Stimulated activated CD8-positive, alpha-beta memory T cell treated with anti-CD3 and anti-CD28 coated beads, Interleukin-2, amount 100 ng/mL, for 48 hours (primary cell): Measurements from ENCODE around the gene ESR2.
"Not testable (repeated sequence)": the region's sequence is repeated elsewhere in the genome, so short reads cannot be mapped to it uniquely, and the experiment has no call there.

Experiments used
- DNase-seq, 2 donors: peaks; one replicate each; pipeline ENCODE4 v3.0.0-alpha.2; 2020; ENCODE audit warnings: low read depth in 2 of 2

The ESR2 gene

DNA sequence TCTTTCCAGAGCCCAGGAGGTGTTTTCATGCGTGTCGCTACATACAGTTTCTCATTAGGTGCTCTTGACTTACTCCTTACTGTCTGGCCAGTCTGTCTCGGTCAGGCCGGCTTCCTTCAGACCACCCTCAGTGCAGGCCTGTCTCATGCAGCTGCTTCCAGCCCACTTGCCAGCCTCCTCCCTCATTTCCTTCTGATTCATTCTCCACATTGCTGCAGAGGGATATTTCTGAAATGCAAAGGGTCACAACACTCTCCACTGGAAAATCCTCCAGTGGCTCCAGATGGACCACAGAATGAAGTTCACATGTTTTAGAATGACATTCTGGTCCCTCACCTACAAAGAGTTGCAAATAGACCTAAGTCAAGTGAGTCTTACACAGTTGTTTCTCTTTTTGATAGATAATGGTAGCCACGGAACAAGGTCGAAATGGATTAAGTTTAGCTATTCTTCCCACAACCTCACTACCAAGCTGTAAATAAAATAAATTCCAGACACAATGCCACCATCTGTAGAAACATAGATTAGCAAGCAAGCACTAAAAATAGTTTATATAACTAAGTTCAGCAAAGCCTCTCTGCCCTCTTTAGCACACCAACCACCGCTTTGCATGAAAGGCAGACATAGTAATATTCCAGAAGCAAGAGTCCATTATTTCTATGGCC is 146.9 kb downstream of the ESR2 start:
- DNase-seq, result no peak

DNA sequence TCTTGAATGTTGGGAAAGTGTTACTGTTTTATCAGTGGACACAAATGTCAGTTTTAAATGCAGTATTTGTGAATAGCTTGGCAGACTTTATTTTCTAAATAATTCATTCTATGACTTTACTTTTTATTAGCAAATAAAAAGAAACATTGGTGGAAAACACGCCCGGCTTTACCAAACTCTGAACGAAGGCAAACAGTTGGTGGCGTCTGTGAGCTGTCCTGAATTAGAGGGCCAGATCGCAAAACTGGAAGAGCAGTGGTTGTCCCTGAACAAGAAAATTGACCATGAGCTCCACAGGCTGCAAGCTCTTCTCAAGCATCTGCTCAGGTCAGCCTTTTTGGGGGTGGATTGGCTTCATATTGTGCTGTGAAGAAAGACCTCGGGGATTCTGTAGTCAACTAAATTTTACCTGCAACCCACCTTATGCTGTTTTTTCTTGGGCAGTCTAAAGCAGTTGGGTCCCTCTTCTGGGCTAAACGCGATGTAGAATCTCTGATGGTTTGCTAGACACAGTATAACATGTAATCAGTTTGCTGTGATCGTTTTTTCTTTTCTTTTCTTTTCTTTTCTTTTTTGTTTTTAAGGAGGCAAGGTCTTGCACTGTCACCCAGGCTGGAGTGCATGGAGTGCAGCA is 156.4 kb downstream of the ESR2 start:
- DNase-seq, result no peak

DNA sequence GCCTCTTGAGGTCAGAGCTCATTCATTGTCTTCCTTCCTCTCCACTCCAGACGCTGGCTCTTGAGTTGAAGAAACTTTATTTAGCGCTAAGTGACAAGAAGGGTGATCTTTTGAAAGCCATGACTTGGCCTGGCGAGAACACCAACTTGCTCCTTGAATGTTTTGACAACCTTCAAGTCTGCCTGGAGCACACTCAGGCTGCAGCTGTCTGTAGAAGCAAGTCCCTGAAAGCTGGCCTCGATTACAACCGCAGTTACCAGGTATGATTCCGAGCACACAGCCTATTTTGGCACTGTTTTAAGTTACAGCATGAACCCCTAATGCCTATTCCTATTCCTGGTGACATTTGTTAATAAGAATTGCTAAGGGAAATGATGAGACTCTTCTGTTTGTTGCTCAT is 167.6 kb downstream of the ESR2 start:
- no peak for DNase-seq

DNA sequence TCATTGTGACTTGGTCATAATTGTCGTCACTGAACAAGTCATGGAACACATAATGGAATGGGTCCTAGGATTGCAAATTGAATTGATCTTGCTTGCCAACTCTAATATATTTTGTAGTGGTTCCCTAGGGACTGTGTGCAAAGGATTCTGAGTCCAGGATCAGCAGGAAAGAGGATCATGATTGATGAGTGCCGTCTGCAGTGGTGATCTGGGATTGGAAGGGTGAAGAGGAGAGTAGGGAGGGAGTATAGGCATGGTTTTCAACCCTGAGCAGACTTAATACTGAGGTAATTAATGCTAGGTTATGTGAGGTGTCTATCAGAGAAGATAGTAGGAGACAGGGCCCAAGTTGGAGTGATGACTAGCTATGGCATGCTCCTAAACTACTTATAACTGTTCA is 168.9 kb downstream of the ESR2 start:
- DNase-seq, result no peak

DNA sequence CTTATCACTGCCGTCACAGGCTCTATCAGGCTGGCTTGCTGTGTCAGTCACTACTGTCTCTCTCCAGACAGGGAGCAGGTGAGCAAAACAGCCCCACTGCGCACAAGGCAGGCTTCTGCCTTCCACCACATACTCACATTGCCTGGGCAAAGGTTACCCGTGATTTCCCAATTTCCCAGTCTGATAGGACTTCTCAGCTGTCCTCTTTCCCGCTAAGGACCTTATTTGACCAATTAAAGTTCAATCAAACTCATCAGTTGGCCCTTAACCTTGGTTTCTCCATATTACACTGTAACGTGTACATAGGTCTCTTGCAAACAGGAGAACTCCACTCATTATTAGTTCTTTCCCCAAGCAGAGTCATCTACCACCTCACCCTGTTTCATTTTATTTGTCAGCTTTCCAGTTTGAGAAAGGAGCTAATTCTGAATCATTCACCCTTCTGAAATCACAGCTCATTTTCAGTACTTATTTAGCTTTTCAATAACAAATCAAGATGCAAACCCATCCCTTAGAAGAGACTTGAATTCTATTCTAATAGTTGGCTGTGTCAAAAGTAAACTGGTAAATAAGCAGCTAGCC is 170.8 kb downstream of the ESR2 start:
- DNase-seq, result no peak

DNA sequence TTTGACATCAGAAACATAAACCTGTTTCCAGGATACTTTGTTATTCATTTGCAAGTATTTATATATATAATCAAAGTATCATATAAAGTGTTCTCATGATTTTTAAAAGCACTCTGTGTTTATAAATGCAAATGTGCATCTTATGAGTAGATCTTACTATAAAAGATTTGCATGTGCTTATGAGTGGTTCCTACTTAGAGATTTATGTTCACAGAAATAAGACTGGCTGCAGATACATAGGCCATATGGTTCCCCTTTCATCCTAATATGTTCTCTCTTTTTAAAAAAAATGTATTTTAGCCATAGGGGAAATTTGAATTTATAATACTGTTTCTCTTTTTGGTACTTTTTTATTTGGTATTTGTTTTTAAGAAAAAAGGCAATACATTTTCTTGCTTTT is 174.2 kb downstream of the ESR2 start:
- no peak for DNase-seq

DNA sequence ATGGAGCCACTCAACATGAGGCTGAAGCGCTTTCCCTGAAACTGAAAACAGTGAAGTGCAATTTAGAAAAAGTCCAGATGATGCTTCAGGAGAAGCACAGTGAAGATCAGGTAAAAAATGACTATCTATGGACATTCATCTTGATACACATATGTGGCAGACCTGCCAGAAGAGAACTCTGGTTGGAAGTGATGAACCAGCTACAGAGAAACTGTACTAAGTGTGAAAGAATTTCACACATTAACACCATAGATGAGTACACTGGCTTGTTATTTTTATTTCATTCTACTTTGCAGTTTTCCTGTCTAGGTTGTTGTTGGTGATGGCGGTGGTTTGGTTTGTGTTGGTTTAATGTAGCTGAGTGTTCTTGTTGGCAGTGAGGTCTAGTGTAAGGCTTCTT is 174.7 kb downstream of the ESR2 start:
- no peak for DNase-seq

DNA sequence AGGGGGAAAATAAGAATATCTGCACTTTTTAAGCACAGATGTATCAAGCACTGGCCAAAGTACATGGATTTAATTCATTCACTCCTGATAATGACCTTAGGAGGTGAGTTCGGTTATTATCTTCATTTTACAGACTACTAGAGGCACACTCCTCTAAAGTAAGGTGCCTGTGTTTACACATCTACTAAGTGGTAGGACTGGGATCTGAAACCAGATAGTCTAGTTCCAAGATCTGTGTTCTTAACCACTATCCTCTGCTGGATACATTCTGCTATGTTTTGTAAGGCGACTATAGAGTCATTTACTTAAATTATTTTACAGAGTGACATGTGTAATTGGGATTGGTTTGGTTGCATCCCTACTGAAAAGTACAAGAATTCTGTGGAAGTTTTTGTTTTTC is 175.3 kb downstream of the ESR2 start:
- DNase-seq, result no peak

DNA sequence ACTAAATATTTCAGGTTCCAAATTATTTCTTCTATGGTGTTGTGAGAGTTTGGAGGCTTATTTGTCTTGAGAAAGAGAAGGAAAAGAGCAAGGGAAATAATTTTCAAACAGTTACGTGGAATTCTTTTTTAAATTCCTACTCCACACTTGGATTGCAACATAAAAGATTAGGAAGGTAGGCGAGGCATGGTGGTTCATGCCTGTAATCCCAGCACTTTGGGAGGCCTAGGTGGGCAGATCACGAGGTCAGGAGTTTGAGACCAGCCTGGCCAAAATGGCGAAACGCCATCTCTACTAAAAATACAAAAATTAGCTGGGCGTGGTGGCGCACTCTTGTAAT is 175.8 kb downstream of the ESR2 start:
- not testable (repeated sequence) for DNase-seq

DNA sequence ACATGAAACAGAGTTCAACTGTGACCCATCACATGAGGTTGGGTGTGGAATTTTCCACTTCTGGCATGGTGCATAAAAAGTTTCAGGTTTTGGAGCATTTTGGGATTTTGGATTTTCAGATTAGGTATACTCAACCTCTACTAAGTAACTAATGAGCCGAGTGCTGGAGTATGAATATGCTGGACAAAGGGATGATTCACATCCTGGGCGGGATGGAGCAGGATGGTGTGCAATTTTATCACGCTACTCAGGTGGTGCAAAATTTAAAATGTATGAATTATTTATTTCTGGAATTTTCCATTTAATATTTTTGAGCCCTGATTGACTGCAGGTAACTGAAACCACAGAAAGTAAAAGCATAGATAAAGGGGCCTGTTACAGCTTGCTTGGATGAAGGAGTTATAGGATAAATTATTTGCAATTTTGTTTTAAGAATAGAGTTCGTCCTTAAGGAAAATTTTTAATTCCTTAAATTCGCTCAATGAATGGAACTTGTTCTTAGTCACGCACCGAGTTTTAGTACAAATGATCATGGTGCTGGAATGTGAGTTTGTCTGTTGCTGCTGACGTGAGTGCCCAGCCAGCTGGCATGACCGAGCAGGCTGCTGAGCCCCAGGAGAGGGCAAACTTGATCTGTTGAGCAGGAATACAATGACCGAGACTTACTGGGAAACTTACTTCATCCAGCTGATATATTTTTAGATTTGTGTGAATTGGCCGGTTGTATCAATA is 176.3 kb downstream of the ESR2 start:
- DNase-seq, result no peak

DNA sequence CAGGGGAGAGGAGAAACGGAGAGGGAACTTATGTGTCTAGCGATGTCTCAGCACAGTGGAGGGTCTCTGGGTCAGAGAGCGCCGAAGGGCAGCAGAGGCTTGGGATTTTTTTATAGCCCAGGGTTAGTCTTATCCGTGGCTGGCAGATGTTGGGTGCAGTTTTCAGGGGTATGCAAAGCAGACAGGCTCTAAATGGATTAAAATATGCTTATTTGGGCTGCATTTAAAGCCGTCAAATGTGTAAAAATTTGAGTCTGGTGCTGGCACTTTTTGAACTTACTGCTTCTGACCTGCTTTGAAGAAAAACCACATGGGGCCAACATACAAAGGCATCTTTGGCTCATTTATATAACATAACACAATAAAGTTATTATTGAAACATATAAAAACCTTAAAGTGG is 178.8 kb downstream of the ESR2 start:
- DNase-seq, result no peak

DNA sequence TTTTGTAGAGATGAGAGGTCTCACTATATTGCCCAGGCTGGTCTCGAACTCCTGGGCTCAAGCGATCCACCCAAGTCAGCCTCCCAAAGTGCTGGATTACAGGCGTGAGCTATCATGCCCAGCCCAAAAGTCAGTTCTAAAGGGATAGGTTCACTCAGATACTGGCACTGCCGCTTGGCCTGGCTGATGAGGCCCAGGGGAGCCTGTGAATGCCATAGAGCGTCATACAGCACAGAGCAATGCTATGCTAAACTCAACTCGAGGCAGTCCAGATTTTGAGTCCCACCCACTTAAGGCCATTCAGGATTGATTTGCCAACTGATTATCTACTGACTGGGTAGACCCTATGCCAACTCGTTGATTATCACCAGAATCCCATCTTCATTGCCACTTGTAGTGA is 179.4 kb downstream of the ESR2 start:
- DNase-seq, result no peak

DNA sequence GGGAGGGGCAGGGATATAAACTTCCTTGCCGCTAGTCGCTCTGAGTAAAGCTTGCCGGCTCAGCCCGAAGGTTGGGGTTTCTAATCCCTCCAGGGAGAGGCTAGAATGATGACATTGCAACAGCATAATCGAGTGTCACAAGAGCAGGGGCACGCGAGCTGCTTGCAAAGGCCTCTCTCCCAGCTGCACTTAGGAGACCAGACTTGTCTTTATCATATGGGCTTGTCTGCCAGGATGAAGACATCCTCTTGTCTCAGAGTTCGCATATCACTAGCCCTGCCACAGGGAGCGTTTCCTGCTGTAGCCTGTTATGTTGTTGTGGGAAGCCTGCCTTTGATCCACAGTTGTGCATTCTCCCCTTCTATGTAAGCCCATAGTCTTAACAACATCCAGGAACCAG is 180.0 kb downstream of the ESR2 start:
- DNase-seq, result no peak

DNA sequence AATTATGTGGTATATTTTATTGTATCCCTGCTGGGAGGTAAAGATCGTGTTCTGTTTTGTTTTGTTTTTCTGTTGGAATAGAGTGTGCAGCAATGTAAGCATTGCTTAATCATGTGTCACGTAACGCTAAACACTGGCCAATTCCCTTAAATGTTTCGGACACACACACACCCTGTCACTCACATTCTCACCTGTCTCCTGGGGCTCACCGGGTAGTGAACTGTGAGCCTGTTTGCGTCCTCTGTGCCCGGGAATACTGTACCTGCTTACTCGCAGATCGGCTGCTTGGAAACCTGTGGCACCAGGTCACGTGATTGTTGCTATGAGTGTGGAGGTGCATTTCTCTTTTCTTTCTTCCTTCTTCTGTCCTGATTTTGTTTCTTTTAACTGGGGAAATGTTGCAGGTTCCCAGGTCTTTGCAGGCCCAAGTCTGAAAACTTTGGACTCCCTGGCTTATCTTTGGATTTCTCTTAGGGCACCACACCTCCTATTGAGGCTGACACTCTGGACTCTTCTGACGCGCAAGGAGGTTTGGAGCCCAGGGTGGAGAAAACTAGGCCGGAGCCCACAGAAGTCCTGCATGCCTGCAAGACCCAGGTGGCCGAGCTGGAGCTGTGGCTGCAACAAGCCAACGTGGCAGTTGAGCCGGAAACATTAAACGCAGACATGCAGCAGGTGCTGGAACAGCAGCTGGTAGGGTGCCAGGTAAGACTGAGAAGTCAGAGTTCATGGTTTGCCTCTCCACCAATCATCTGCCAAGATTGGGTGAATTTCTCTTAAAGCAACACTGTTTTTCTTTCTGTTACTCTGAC is 181.1 kb downstream of the ESR2 start:
- DNase-seq, result no peak

DNA sequence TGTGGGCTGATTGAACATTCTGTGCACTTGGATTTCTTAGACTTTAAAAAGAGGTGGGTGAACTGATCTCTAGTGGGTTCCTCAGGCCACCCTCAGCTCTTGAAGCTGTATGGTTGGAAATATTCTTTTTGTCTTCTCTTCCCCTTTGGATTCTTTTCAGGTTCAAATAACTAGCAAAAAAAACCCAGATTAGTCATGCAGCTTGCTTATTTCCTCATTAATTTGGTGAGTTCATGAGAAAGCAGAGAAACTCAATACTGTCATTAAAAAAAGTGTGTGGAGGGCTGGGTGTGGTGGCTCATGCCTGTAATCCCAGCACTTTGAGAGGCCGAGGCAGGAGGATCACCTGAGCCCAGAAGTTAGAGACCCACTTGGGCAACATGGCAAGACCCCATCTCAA is 183.4 kb downstream of the ESR2 start:
- DNase-seq, result no peak

DNA sequence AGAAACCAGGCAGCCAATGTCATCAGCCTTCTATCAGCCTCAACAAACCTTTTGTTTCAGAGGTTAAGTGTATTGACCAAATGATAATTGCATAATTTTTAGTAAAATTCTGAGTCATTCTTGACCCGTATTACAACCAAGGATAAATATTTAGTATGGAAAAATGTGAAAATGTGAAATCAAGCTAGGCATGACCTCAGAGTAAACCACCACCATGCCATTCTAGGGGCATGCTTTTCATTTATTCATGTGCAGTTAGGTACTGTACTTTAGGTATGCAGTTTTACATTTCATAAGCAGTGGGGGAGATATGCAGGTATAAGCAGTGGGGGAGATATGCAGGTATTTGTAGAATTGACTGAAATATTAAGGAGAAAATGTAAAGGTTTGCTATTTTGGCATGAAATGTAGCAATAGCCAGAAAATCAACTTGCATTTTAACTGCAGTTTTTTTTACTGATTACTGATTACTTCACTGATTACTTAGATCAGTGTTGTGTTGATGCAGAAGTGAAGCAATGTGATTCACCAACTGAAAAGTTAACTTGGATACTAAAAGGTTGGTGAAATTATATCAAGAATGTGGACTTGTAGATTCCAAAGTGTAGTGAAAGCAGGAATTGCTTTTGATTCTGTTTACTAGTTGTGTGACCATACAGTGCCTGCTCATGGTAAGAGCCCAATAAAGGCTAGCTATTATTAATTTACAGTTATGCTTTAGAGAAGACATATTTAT is 184.2 kb downstream of the ESR2 start:
- no peak for DNase-seq

DNA sequence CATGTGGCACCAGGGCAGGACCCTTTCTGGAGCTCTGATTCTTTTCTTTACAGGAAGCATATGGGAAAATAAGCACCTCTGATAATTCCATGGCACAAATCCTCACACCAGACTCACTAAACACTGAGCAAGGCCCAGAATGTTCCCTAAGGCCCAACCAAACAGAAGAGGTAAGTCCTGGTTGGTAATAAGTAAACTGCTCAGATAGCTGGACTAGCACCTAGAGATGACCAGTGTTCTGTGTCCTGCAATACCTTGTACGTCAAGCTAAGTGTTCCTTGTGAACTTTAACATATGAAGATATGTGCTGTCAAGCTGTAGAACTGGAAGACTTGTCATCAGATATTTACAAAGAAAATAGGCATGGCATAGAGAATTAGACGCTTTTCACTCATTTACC is 186.7 kb downstream of the ESR2 start:
- DNase-seq, result no peak

DNA sequence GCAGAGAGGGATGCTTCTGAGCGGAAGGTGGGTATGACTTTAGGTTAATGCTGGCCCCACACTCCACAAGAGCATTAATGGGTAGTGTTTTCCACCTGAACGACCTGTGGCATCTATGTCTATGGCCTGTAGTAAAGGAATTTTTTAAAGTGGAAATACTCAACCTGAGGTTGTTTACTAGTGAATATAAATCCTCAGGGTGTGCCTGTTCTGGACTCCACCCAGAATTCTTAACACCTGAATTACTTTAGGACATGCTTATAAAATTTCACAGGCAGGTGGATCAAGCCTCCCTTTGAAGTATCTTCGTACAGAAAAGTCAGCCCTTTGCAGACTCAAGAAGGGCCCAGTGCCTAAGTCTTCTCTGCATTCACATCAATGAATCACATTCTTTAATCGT is 196.1 kb downstream of the ESR2 start:
- DNase-seq, result no peak

DNA sequence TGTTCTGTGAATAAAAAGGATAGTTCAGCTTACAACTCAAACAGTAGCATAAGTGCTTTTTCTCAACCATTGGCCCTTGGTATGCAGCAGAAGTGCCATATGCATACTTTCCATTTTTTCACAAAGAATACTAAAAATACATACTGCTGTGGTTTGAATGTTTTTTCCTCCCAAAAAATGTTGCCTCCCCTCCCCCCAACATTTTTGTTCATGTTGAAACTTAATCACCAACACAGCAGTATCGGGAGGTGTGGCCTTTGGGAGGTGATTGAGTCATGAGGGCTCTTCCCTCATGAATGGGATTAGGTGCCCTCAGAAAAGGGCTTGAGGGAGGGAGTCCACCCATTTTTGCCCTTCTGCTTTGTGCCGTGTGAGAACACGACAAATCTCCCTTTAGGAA is 198.6 kb downstream of the ESR2 start:
- DNase-seq, result no peak

DNA sequence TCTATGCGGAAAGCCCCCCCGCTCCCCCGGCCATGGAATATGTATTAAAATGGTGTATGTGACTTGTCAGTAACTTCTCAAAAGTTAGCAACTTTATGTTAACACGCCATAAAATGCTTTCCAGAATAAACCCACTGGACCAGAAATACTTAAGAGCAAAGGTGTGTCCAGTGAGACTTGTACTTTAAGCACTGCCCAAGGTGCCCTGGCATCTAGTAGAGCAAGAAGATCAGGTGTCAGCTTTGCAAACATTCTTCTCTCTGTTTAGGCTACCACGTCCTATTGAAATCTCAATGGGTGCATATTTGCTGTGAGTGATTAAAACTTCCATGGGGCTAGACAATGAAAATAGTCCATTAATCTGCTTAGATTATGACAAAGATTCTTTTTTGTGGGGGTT is 201.2 kb downstream of the ESR2 start:
- DNase-seq, result no peak

DNA sequence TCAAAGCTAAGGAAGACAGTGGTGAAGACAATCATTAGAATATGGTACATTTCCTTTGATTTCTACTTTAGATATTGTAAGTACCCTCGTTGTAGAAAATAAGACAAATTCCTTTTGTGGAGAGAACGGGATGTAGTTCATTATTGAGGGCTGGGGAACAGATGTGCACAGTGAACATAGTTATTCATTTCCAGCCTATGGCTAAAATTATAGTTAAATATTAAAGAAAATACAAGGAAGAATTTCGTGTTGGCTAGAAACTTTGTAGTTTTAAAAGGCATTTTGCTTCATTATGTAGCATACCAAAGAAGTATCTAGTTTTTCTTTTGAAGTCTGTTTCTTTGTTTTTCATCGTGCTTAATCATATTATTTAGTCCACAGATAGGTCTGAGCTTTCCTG is 201.8 kb downstream of the ESR2 start:
- no peak for DNase-seq

DNA sequence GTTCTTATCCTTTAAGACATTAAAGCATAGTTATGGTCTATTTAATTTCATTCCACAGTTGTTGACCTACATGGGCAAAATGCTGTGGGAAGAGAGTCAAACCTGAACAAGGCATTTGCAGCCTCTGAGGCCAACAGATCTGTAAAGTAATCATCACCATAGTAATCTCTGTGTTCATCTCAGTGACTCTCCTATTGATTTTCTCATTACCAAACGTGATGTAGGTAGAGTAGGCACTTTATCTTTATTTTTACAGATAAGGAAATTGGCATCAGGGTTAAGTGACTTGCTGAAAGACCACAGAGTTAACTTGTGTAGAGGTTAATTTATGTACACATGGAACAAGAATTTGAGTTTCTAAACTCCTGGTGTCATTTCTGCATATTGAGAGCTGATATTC is 203.0 kb downstream of the ESR2 start:
- no peak for DNase-seq
